ENCODE results near the gene TPP2. TPM values are rescaled to one million over a fixed set of nuclear protein-coding genes. Genes with fewer than 3 reads are reported as not detected.

The TPP2 gene
- total and polyA plus RNA-seq, 2 experiments from 2014 or later, result 15.0 to 47.3 TPM

GRCh38 chr13:102718746-102719145 lies 122.0 kb downstream of the TPP2 start:
- H3K9me2 ChIP-seq (replicated peaks; ENCODE audit: insufficient read depth), result no peaks in the 10 kb centered on the region
- no peak overlapping the region for H3K4me3 ChIP-seq
- H3K36me3 ChIP-seq (replicated peaks; ENCODE audit: insufficient read depth, low read depth), result no peaks in the 10 kb centered on the region
- no peak overlapping the region for H3K4me2 ChIP-seq
- H2AFZ ChIP-seq, result no peak overlapping the region
- TF ChIP-seq EZH2 (IDR thresholded peaks at IDR 0.05; ENCODE audit: borderline replicate concordance), result no peak
- TF ChIP-seq, protein P1, sequence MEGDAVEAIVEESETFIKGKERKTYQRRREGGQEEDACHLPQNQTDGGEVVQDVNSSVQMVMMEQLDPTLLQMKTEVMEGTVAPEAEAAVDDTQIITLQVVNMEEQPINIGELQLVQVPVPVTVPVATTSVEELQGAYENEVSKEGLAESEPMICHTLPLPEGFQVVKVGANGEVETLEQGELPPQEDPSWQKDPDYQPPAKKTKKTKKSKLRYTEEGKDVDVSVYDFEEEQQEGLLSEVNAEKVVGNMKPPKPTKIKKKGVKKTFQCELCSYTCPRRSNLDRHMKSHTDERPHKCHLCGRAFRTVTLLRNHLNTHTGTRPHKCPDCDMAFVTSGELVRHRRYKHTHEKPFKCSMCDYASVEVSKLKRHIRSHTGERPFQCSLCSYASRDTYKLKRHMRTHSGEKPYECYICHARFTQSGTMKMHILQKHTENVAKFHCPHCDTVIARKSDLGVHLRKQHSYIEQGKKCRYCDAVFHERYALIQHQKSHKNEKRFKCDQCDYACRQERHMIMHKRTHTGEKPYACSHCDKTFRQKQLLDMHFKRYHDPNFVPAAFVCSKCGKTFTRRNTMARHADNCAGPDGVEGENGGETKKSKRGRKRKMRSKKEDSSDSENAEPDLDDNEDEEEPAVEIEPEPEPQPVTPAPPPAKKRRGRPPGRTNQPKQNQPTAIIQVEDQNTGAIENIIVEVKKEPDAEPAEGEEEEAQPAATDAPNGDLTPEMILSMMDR (IDR thresholded peaks at IDR 0.05; ENCODE audit: poor library complexity), result no peak
- no peak for TF ChIP-seq EZH2phosphoT487 (IDR thresholded peaks at IDR 0.05; ENCODE audit: low read depth, severe bottlenecking, unreplicated experiment)
- no peaks in the 10 kb centered on the region for H4K20me1 ChIP-seq (ENCODE audit: insufficient read depth, poor library complexity, severe bottlenecking)
- no peaks in the 10 kb centered on the region for H3K9me3 ChIP-seq (ENCODE audit: low read depth)
- DNase-seq (ENCODE audit: low spot score), result no peak
- no peaks in the 10 kb centered on the region for H3K27me3 ChIP-seq
- WGBS (ENCODE audit: low lambda C conversion rate, missing lambda C conversion rate), result 72% methylated on average over 2 of the region's 2 CpGs
- H3K4me1 ChIP-seq (ENCODE audit: insufficient read depth), result no peaks in the 10 kb centered on the region
- no peak overlapping the region for H3K27ac ChIP-seq
- no peaks in the 10 kb centered on the region for H3K79me2 ChIP-seq

DNA sequence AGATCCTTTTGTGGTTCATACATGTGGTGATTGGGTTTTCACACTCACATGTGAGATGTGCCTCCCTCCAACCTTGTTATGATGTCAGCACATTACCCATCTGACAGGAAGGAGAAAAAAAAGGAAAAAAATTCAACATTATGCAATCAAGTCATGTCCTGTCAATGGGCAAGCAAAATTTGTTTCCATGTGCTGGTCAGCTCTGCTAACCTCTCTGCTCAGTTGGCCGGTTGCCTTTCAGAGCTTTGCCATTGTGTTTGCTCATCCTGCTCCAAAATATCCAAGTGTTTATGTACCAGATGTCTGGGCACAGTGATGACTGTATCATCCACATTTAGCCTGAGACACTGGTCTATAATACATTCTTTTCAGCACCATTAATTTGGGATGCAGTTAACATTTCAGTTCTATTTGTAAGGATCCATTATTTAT lies 125.0 kb downstream of the TPP2 start:
- H2AFZ ChIP-seq, result no peak overlapping the region
- H3K4me3 ChIP-seq, result no peak overlapping the region
- H3K4me2 ChIP-seq, result no peak overlapping the region
- 56% methylated on average over 1 of the region's 1 CpG for WGBS (ENCODE audit: low lambda C conversion rate, missing lambda C conversion rate)
- H4K20me1 ChIP-seq (ENCODE audit: insufficient read depth, poor library complexity, severe bottlenecking), result no peaks in the 10 kb centered on the region
- H3K4me1 ChIP-seq (ENCODE audit: insufficient read depth), result no peaks in the 10 kb centered on the region
- H3K27ac ChIP-seq, result no peak overlapping the region
- no peaks in the 10 kb centered on the region for H3K36me3 ChIP-seq (replicated peaks; ENCODE audit: insufficient read depth, low read depth)
- no peaks in the 10 kb centered on the region for H3K79me2 ChIP-seq
- DNase-seq (ENCODE audit: low spot score), result no peak
- no peaks in the 10 kb centered on the region for H3K27me3 ChIP-seq
- H3K9me2 ChIP-seq (replicated peaks; ENCODE audit: insufficient read depth), result no peaks in the 10 kb centered on the region
- TF ChIP-seq, protein P1 (IDR thresholded peaks at IDR 0.05; ENCODE audit: poor library complexity), result no peak
- no peaks in the 10 kb centered on the region for H3K9me3 ChIP-seq (ENCODE audit: low read depth)

DNA sequence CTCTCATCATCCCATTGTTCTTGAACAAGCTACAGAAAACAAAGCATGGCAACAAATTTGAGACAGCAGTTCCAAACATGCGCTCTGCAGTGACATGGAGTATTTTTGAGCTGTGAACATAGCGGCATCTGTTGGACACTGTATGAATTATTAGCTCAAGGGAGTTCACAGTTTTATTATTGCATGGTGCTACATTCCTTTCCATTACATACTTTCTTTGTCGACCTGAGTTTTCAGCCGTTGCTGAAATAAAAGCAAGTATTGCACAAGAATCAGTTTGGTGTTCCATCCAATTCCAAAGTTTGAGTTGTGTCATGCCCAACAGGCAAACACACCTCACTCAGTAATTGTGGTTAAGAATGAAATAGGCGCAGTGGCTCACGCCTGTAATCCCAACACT lies 128.1 kb downstream of the TPP2 start:
- 79% methylated on average over 6 of the region's 6 CpGs for WGBS (ENCODE audit: low lambda C conversion rate, missing lambda C conversion rate)
- H3K4me1 ChIP-seq (ENCODE audit: insufficient read depth), result no peaks in the 10 kb centered on the region
- H3K4me3 ChIP-seq, result no peak overlapping the region
- TF ChIP-seq, protein P1 (IDR thresholded peaks at IDR 0.05; ENCODE audit: poor library complexity), result peak; percentile 46
- no peak for TF ChIP-seq EZH2phosphoT487 (IDR thresholded peaks at IDR 0.05; ENCODE audit: low read depth, severe bottlenecking, unreplicated experiment)
- no peaks in the 10 kb centered on the region for H4K20me1 ChIP-seq (ENCODE audit: insufficient read depth, poor library complexity, severe bottlenecking)
- no peaks in the 10 kb centered on the region for H3K27me3 ChIP-seq
- peak; percentile 22 for DNase-seq (ENCODE audit: low spot score)
- no peak overlapping the region for H3K27ac ChIP-seq
- H3K36me3 ChIP-seq (replicated peaks; ENCODE audit: insufficient read depth, low read depth), result no peaks in the 10 kb centered on the region
- H3K79me2 ChIP-seq, result no peaks in the 10 kb centered on the region
- H3K4me2 ChIP-seq, result no peak overlapping the region
- H2AFZ ChIP-seq, result no peak overlapping the region
- no peaks in the 10 kb centered on the region for H3K9me2 ChIP-seq (replicated peaks; ENCODE audit: insufficient read depth)
- no peaks in the 10 kb centered on the region for H3K9me3 ChIP-seq (ENCODE audit: low read depth)

GRCh38 chr13:102726430-102726829 lies 129.6 kb downstream of the TPP2 start:
- no peak for TF ChIP-seq EZH2phosphoT487 (IDR thresholded peaks at IDR 0.05; ENCODE audit: low read depth, severe bottlenecking, unreplicated experiment)
- TF ChIP-seq, protein P1 (IDR thresholded peaks at IDR 0.05; ENCODE audit: poor library complexity), result no peak
- TF ChIP-seq EZH2 (IDR thresholded peaks at IDR 0.05; ENCODE audit: borderline replicate concordance), result no peak
- H4K20me1 ChIP-seq (ENCODE audit: insufficient read depth, poor library complexity, severe bottlenecking), result no peaks in the 10 kb centered on the region
- 89% methylated on average over 2 of the region's 2 CpGs for WGBS (ENCODE audit: low lambda C conversion rate, missing lambda C conversion rate)
- no peak overlapping the region for H3K4me2 ChIP-seq
- no peak for DNase-seq (ENCODE audit: low spot score)
- H3K4me3 ChIP-seq, result no peak overlapping the region
- no peaks in the 10 kb centered on the region for H3K27me3 ChIP-seq
- no peaks in the 10 kb centered on the region for H3K36me3 ChIP-seq (replicated peaks; ENCODE audit: insufficient read depth, low read depth)
- no peak overlapping the region for H2AFZ ChIP-seq
- H3K27ac ChIP-seq, result no peak overlapping the region
- H3K79me2 ChIP-seq, result no peaks in the 10 kb centered on the region
- H3K4me1 ChIP-seq (ENCODE audit: insufficient read depth), result no peaks in the 10 kb centered on the region
- no peaks in the 10 kb centered on the region for H3K9me3 ChIP-seq (ENCODE audit: low read depth)
- no peaks in the 10 kb centered on the region for H3K9me2 ChIP-seq (replicated peaks; ENCODE audit: insufficient read depth)
